SK-N-SH (cell line): Measurements from ENCODE around the gene DOK7. TPM values are rescaled to one million over a fixed set of nuclear protein-coding genes. Genes with fewer than 3 reads are reported as not detected.

ENCODE experiments used
- CTCF ChIA-PET: fragments of 300-600, 350-600 bp; formaldehyde crosslinking; extraction: SDS; loops from one replicate; lab custom pipeline; 2021; lab: Yijun Ruan, JAX
- POLR2A ChIA-PET: fragments of 350-600 bp; sonication (Branson Sonifier 250); formaldehyde crosslinking; extraction: SDS; loops from one replicate; lab custom pipeline; 2020; ENCODE audit warnings: antibody characterized with exemption, inconsistent platforms; lab: Yijun Ruan, JAX
- DNase-seq: peaks from one replicate; pipeline ENCODE4 v3.0.0; 2012
- H2AFZ ChIP-seq: fragments of 200-600 bp; sonication (generic); 2 replicates; pipeline ENCODE4 v1.8.1; 2016; ENCODE audit warnings: antibody characterized with exemption, mild to moderate bottlenecking, low read depth
- H3F3A ChIP-seq: fragments of 200-600 bp; sonication (generic); replicated peaks from 2 replicates; pipeline ENCODE3; 2016; ENCODE audit warnings: antibody characterized with exemption, mild to moderate bottlenecking; ENCODE audit not compliant: insufficient read depth
- H3K27ac ChIP-seq, 2 experiments: fragments of 200-500 bp in 1 of 2; fragments of 200-600 bp in 1 of 2; sonication (Bioruptor generic) in 1 of 2; sonication (generic), shearing (Covaris generic) in 1 of 2; 2 replicates each; pipeline versions ENCODE4 v1.5.1 to v1.6.1; 2014 to 2016; ENCODE audit warnings: low read depth in 2 of 2, inconsistent platforms in 1 of 2, low read length in 1 of 2, mild to moderate bottlenecking in 1 of 2, mixed read lengths in 1 of 2
- H3K27me3 ChIP-seq: fragments of 200-600 bp; sonication (generic), shearing (Covaris generic); 2 replicates; pipeline ENCODE4 v1.6.1; 2016; ENCODE audit warnings: mixed run types; ENCODE audit not compliant: insufficient read depth
- H3K36me3 ChIP-seq, 2 experiments: fragments of 200-500 bp in 1 of 2; fragments of 200-600 bp in 1 of 2; sonication (Bioruptor generic) in 1 of 2; sonication (generic) in 1 of 2; replicated peaks in 1 of 2; 2 replicates each; pipeline versions ENCODE3 to v1.5.1; 2014 to 2016; ENCODE audit warnings: low read length in 1 of 2, mild to moderate bottlenecking in 1 of 2; ENCODE audit not compliant: insufficient read depth in 2 of 2, control insufficient read depth in 1 of 2
- H3K4me1 ChIP-seq, 2 experiments: fragments of 200-500 bp in 1 of 2; fragments of 200-600 bp in 1 of 2; sonication (Bioruptor generic) in 1 of 2; sonication (generic), shearing (Covaris generic) in 1 of 2; 2 replicates each; pipeline versions ENCODE4 v1.5.1 to v1.6.1; 2014 to 2016; ENCODE audit warnings: low read depth in 1 of 2, low read length in 1 of 2, mixed run types in 1 of 2; ENCODE audit not compliant: insufficient read depth in 2 of 2, control insufficient read depth in 1 of 2
- H3K4me2 ChIP-seq: fragments of 200-600 bp; sonication (generic), shearing (Covaris generic); 2 replicates; pipeline ENCODE4 v1.6.1; 2017; ENCODE audit warnings: mixed run types
- H3K4me3 ChIP-seq, 2 experiments: fragments of 200-500 bp in 1 of 2; fragments of 200-600 bp in 1 of 2; sonication (Bioruptor generic) in 1 of 2; sonication (generic), shearing (Covaris generic) in 1 of 2; 2 replicates each; pipeline versions ENCODE4 v1.5.1 to v1.8.1; 2014 to 2016; ENCODE audit warnings: low read depth in 2 of 2, inconsistent platforms in 1 of 2, low read length in 1 of 2, mild to moderate bottlenecking in 1 of 2, mixed read lengths in 1 of 2, moderate library complexity in 1 of 2
- H3K79me2 ChIP-seq: fragments of 200-600 bp; sonication (generic); 2 replicates; pipeline ENCODE4 v1.8.1; 2017; ENCODE audit warnings: mild to moderate bottlenecking; ENCODE audit not compliant: insufficient read depth
- H3K9ac ChIP-seq: fragments of 200-600 bp; sonication (generic); 2 replicates; pipeline ENCODE4 v1.6.1; 2017; ENCODE audit warnings: mixed run types
- H3K9me2 ChIP-seq: fragments of 200-600 bp; sonication (generic); 2 replicates; pipeline ENCODE4 v1.6.1; 2017; ENCODE audit warnings: mixed run types
- H3K9me3 ChIP-seq: fragments of 200-600 bp; sonication (generic); 2 replicates; pipeline ENCODE4 v1.6.1; 2017; ENCODE audit warnings: mixed run types, mild to moderate bottlenecking, moderate library complexity
- H4K20me1 ChIP-seq: fragments of 200-600 bp; sonication (generic); 2 replicates; pipeline ENCODE4 v1.6.1; 2017; ENCODE audit warnings: mild to moderate bottlenecking, mixed run types; ENCODE audit not compliant: insufficient read depth
- EP300 ChIP-seq, 2 experiments: IDR thresholded peaks; 2 replicates each; pipeline versions ENCODE4 v1.4.0 to v1.6.1; 2012; ENCODE audit warnings: borderline replicate concordance in 1 of 2, low read depth in 1 of 2, low read length in 1 of 2
- EZH2phosphoT487 ChIP-seq: fragments of 200-600 bp; sonication (generic); IDR thresholded peaks from 2 replicates; pipeline ENCODE4 v1.6.1; 2017; ENCODE audit warnings: low read depth, mixed run types, mild to moderate bottlenecking, antibody characterized with exemption, moderate library complexity, borderline replicate concordance
- FOSL2 ChIP-seq: IDR thresholded peaks from 2 replicates; pipeline ENCODE4 v1.4.0; 2012; ENCODE audit warnings: low read depth, mild to moderate bottlenecking, moderate library complexity, borderline replicate concordance
- FOXJ3 ChIP-seq: sonication (generic); formaldehyde crosslinking; IDR thresholded peaks from 2 replicates; pipeline ENCODE4 v1.5.1; 2020; ENCODE audit warnings: mild to moderate bottlenecking, missing genetic modification reagents
- GATA2 ChIP-seq: sonication (generic); formaldehyde crosslinking; IDR thresholded peaks from 2 replicates; pipeline ENCODE4 v1.5.0; 2020; ENCODE audit warnings: mild to moderate bottlenecking, missing genetic modification reagents
- IRF3 ChIP-seq: fragments of 150-350 bp; IDR thresholded peaks from 2 replicates; pipeline ENCODE4 v1.6.1; 2016; ENCODE audit warnings: mild to moderate bottlenecking, low read depth, low read length
- JUND ChIP-seq: IDR thresholded peaks from 2 replicates; pipeline ENCODE4 v1.4.0; 2012
- NFIC ChIP-seq: IDR thresholded peaks from 2 replicates; pipeline ENCODE4 v1.4.0; 2012; ENCODE audit warnings: borderline replicate concordance
- POLR2AphosphoS5 ChIP-seq: IDR thresholded peaks from 2 replicates; pipeline ENCODE4 v1.6.1; 2012; ENCODE audit warnings: low read depth, low read length
- RAD21 ChIP-seq: IDR thresholded peaks from 2 replicates; pipeline ENCODE4 v1.6.1; 2012; ENCODE audit warnings: mild to moderate bottlenecking, low read length
- RCOR1 ChIP-seq: fragments of 150-350 bp; IDR thresholded peaks from 2 replicates; pipeline ENCODE4 v1.6.1; 2017; ENCODE audit warnings: antibody characterized with exemption, low read length
- SIN3A ChIP-seq: IDR thresholded peaks from 2 replicates; pipeline ENCODE4 v1.6.1; 2012; ENCODE audit warnings: low read depth, mild to moderate bottlenecking, low read length, moderate library complexity, borderline replicate concordance
- TAF1 ChIP-seq: IDR thresholded peaks from 2 replicates; pipeline ENCODE4 v1.6.1; 2012; ENCODE audit warnings: low read depth, mild to moderate bottlenecking, low read length, moderate library complexity, borderline replicate concordance
- TCF12 ChIP-seq: IDR thresholded peaks from 2 replicates; pipeline ENCODE4 v1.4.0; 2012
- TEAD4 ChIP-seq: IDR thresholded peaks from 2 replicates; pipeline ENCODE4 v1.4.0; 2012; ENCODE audit warnings: mild to moderate bottlenecking, borderline replicate concordance; ENCODE audit not compliant: insufficient read depth
- YY1 ChIP-seq: IDR thresholded peaks from 2 replicates; pipeline ENCODE4 v1.4.0; 2012; ENCODE audit warnings: low read depth, mild to moderate bottlenecking
- WGBS: methylation state at CpG from one replicate; pipeline ENCODE4 v1.1.6; 2017; ENCODE audit warnings: low lambda C conversion rate; 5-methylcytosine and 5-hydroxymethylcytosine counted together
- polyA plus RNA-seq, 3 experiments: library from polyadenylated mRNA; depleted of rRNA; stranded (reverse); fragments of >200 nt; gene quantifications; 2 replicates each; pipeline ENCODE4 v1.2.3, GENCODE V29; 2012
- TF ChIP-seq, protein P1 (sequence below): IDR thresholded peaks from 2 replicates; pipeline ENCODE4 v1.4.0; 2012; ENCODE audit warnings: low read depth, borderline replicate concordance
- TF ChIP-seq, protein P2 (sequence below): IDR thresholded peaks from 2 replicates; pipeline ENCODE4 v1.4.0; 2012; ENCODE audit warnings: low read depth
- TF ChIP-seq, protein P3 (sequence below): fragments of 200-600 bp; sonication (generic); IDR thresholded peaks from 2 replicates; pipeline ENCODE4 v1.6.1; 2017; ENCODE audit warnings: antibody characterized with exemption, mild to moderate bottlenecking, moderate library complexity
- TF ChIP-seq, protein P4 (sequence below): fragments of 150-350 bp; IDR thresholded peaks from 2 replicates; pipeline ENCODE4 v1.6.1; 2017; ENCODE audit warnings: antibody characterized with exemption, low read length, low read depth, borderline replicate concordance

DOK7 gene
- polyA plus RNA-seq, 1 of the 3 experiments (the other 2 are of a cell fraction) = not detected

GRCh38 chr4:3420956-3421355 is 42.1 kb upstream of the DOK7 start:
- Histone ChIP-seq H3K4me2 (no peak overlapping the region), H3F3A (no peaks in the 10 kb centered on the region), H3K79me2 (no peaks in the 10 kb centered on the region), H4K20me1 (no peaks in the 10 kb centered on the region), H2AFZ (no peak overlapping the region), H3K27ac (no peak overlapping the region), H3K36me3 (peaks cover 2 to 31% of the 10 kb centered on the region in 2 experiments), H3K9me2 (no peaks in the 10 kb centered on the region), H3K9me3 (no peaks in the 10 kb centered on the region), H3K27me3 (no peaks in the 10 kb centered on the region), H3K9ac (no peak overlapping the region), H3K4me3 (no peak overlapping the region), H3K4me1 (peaks cover 0 to under 1% of the 10 kb centered on the region in 2 experiments; a peak in 1 of 4 replicates)
- POLR2A ChIA-PET = no interaction called here
- TF ChIP-seq, protein P1, sequence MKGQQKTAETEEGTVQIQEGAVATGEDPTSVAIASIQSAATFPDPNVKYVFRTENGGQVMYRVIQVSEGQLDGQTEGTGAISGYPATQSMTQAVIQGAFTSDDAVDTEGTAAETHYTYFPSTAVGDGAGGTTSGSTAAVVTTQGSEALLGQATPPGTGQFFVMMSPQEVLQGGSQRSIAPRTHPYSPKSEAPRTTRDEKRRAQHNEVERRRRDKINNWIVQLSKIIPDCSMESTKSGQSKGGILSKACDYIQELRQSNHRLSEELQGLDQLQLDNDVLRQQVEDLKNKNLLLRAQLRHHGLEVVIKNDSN = no peak
- TF ChIP-seq TCF12 (no peak), EZH2phosphoT487 (no peak), RCOR1 (no peak), IRF3 (no peak), SIN3A (no peak), YY1 (no peak), GATA2 (CRISPR knock-in tag) (no peak), FOXJ3 (no peak), NFIC (no peak), TAF1 (no peak), TEAD4 (no peak), RAD21 (no peak), JUND (no peak), EP300 (IDR thresholded peaks at IDR 0.05; ENCODE audit: borderline replicate concordance in 1 of 2, low read depth in 1 of 2, low read length in 1 of 2) (no peak), FOSL2 (no peak), POLR2AphosphoS5 (no peak)
- TF ChIP-seq, protein P2, sequence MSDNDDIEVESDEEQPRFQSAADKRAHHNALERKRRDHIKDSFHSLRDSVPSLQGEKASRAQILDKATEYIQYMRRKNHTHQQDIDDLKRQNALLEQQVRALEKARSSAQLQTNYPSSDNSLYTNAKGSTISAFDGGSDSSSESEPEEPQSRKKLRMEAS = no peak
- TF ChIP-seq, protein P3, sequence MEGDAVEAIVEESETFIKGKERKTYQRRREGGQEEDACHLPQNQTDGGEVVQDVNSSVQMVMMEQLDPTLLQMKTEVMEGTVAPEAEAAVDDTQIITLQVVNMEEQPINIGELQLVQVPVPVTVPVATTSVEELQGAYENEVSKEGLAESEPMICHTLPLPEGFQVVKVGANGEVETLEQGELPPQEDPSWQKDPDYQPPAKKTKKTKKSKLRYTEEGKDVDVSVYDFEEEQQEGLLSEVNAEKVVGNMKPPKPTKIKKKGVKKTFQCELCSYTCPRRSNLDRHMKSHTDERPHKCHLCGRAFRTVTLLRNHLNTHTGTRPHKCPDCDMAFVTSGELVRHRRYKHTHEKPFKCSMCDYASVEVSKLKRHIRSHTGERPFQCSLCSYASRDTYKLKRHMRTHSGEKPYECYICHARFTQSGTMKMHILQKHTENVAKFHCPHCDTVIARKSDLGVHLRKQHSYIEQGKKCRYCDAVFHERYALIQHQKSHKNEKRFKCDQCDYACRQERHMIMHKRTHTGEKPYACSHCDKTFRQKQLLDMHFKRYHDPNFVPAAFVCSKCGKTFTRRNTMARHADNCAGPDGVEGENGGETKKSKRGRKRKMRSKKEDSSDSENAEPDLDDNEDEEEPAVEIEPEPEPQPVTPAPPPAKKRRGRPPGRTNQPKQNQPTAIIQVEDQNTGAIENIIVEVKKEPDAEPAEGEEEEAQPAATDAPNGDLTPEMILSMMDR = no peak
- TF ChIP-seq, protein P4, sequence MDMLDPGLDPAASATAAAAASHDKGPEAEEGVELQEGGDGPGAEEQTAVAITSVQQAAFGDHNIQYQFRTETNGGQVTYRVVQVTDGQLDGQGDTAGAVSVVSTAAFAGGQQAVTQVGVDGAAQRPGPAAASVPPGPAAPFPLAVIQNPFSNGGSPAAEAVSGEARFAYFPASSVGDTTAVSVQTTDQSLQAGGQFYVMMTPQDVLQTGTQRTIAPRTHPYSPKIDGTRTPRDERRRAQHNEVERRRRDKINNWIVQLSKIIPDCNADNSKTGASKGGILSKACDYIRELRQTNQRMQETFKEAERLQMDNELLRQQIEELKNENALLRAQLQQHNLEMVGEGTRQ = no peak
- 97% methylated on average over 10 of the region's 10 CpGs for WGBS
- CTCF ChIA-PET = interaction anchor here (0.7 to 2.1 kb wide), 2 partner anchors 23 to 372 kb away, joined by 3 to 8 read pairs; no protein-coding TSS in a partner anchor
- DNase-seq = no peak
